Neural cell (in vitro differentiated cells): ENCODE data around the gene GTPBP4. TPM values are rescaled to one million over a fixed set of nuclear protein-coding genes. Genes with fewer than 3 reads are reported as not detected.
"Not testable (repeated sequence)": the region's sequence is repeated elsewhere in the genome, so short reads cannot be mapped to it uniquely, and the experiment has no call there.

Experiments used
- H2AFZ ChIP-seq: fragments of 200-600, 300-800 bp; sonication (generic), shearing (Covaris generic); 2 replicates; pipeline ENCODE4 v1.6.0; 2014; ENCODE audit warnings: low read depth, mild to moderate bottlenecking, antibody characterized with exemption, low read length, moderate library complexity
- H3F3A ChIP-seq: fragments of 200-600 bp; shearing (Covaris generic); 2 replicates; pipeline ENCODE4 v1.6.1; 2016; ENCODE audit warnings: mild to moderate bottlenecking, moderate library complexity, mixed read lengths, antibody characterized with exemption, low read length; ENCODE audit not compliant: insufficient read depth, poor library complexity, severe bottlenecking
- H3K27ac ChIP-seq: fragments of 200-600, 300-800 bp; sonication (generic), shearing (Covaris generic); 2 replicates; pipeline ENCODE4 v1.5.1; 2014; ENCODE audit warnings: mild to moderate bottlenecking, low read length, moderate library complexity
- H3K27me3 ChIP-seq: fragments of 300-800, 200-600 bp; sonication (generic), shearing (Covaris generic); 2 replicates; pipeline ENCODE4 v1.6.0; 2014; ENCODE audit warnings: mild to moderate bottlenecking, low read depth, low read length, moderate library complexity; ENCODE audit not compliant: insufficient read depth
- H3K36me3 ChIP-seq: fragments of 300-800, 200-600 bp; sonication (generic), shearing (Covaris generic); 2 replicates; pipeline ENCODE4 v1.5.1; 2014; ENCODE audit warnings: mild to moderate bottlenecking, antibody characterized with exemption, low read length, moderate library complexity; ENCODE audit not compliant: insufficient read depth
- H3K4me2 ChIP-seq: fragments of 300-800, 200-600 bp; sonication (generic), shearing (Covaris generic); 2 replicates; pipeline ENCODE4 v1.6.0; 2014; ENCODE audit warnings: mild to moderate bottlenecking, low read length
- H3K4me3 ChIP-seq: fragments of 300-800, 200-600 bp; sonication (generic), shearing (Covaris generic); 2 replicates; pipeline ENCODE4 v1.5.1; 2014; ENCODE audit warnings: mild to moderate bottlenecking, low read length, moderate library complexity
- H3K79me2 ChIP-seq: fragments of 200-600 bp; shearing (Covaris generic); replicated peaks from 2 replicates; pipeline ENCODE4 v1.6.0; 2014; ENCODE audit warnings: mild to moderate bottlenecking, low read length, moderate library complexity; ENCODE audit not compliant: insufficient read depth
- H3K9ac ChIP-seq: fragments of 300-800, 200-600 bp; sonication (generic), shearing (Covaris generic); 2 replicates; pipeline ENCODE4 v1.6.1; 2016; ENCODE audit warnings: mild to moderate bottlenecking, low read length, mixed read lengths
- H3K9me2 ChIP-seq: fragments of 200-600 bp; shearing (Covaris generic); 2 replicates; pipeline ENCODE4 v1.6.1; 2016; ENCODE audit warnings: mild to moderate bottlenecking, low read length, mixed read lengths; ENCODE audit not compliant: insufficient read depth
- H3K9me3 ChIP-seq: fragments of 200-600, 300-800 bp; sonication (generic), shearing (Covaris generic); 2 replicates; pipeline ENCODE4 v1.6.1; 2016; ENCODE audit warnings: mild to moderate bottlenecking, mixed run types, low read length, moderate library complexity, mixed read lengths
- H4K20me1 ChIP-seq: fragments of 200-600 bp; shearing (Covaris generic); 2 replicates; pipeline ENCODE4 v1.6.1; 2016; ENCODE audit warnings: mild to moderate bottlenecking, mixed run types; ENCODE audit not compliant: insufficient read depth
- CTCF ChIP-seq: fragments of 450-650 bp; IDR thresholded peaks from 2 replicates; pipeline ENCODE4 v1.5.1; 2014; ENCODE audit warnings: antibody characterized with exemption, mild to moderate bottlenecking, moderate library complexity; ENCODE audit not compliant: poor library complexity, severe bottlenecking
- EP300 ChIP-seq: fragments of 450-650 bp; conservative IDR thresholded peaks from 2 replicates; pipeline ENCODE4 v1.6.1; 2014; ENCODE audit warnings: antibody characterized with exemption, mild to moderate bottlenecking, moderate library complexity; ENCODE audit not compliant: poor library complexity, severe bottlenecking
- EZH2 ChIP-seq: fragments of 200-600, 300-800 bp; shearing (Covaris generic), sonication (generic); IDR thresholded peaks from 2 replicates; pipeline ENCODE4 v1.6.1; 2014; ENCODE audit warnings: antibody characterized with exemption, low read length, borderline replicate concordance, mild to moderate bottlenecking; ENCODE audit not compliant: insufficient read depth, poor library complexity, severe bottlenecking
- MXI1 ChIP-seq: fragments of 450-650 bp; conservative IDR thresholded peaks from 2 replicates; pipeline ENCODE4 v1.6.1; 2014; ENCODE audit warnings: antibody characterized with exemption, mild to moderate bottlenecking; ENCODE audit not compliant: poor library complexity, severe bottlenecking
- POLR2AphosphoS5 ChIP-seq: IDR thresholded peaks from 2 replicates; pipeline ENCODE4 v1.6.1; 2012
- RAD21 ChIP-seq: fragments of 450-650 bp; conservative IDR thresholded peaks from 2 replicates; pipeline ENCODE4 v1.6.1; 2014; ENCODE audit warnings: antibody characterized with exemption, mild to moderate bottlenecking, moderate library complexity
- REST ChIP-seq: IDR thresholded peaks from 2 replicates; pipeline ENCODE4 v1.6.1; 2012; ENCODE audit warnings: borderline replicate concordance
- SMC3 ChIP-seq: fragments of 450-650 bp; conservative IDR thresholded peaks from 2 replicates; pipeline ENCODE4 v1.6.1; 2014; ENCODE audit warnings: antibody characterized with exemption, mild to moderate bottlenecking, moderate library complexity; ENCODE audit not compliant: poor library complexity
- TAF1 ChIP-seq: IDR thresholded peaks from 2 replicates; pipeline ENCODE4 v1.6.1; 2012; ENCODE audit warnings: low read depth
- polyA plus RNA-seq: library from polyadenylated mRNA; depleted of rRNA; stranded (reverse); fragments of >200 nt; gene quantifications from 2 replicates; pipeline ENCODE4 v1.2.3, GENCODE V29; 2014

The GTPBP4 gene
- polyA plus RNA-seq, 1 donor from 2014 or later = 32.7 TPM

- H3K9me3 ChIP-seq = no peaks in the 10 kb centered on the region
- H3K27ac ChIP-seq = no peak overlapping the region
- H3F3A ChIP-seq = no peaks in the 10 kb centered on the region
- no peak overlapping the region for H2AFZ ChIP-seq
- no peaks in the 10 kb centered on the region for H3K9me2 ChIP-seq
- H4K20me1 ChIP-seq = no peaks in the 10 kb centered on the region
- no peak overlapping the region for H3K4me2 ChIP-seq
- H3K9ac ChIP-seq = no peak overlapping the region
- H3K27me3 ChIP-seq = no peaks in the 10 kb centered on the region
- H3K4me3 ChIP-seq = no peak overlapping the region
- peaks cover 5% of the 10 kb centered on the region for H3K36me3 ChIP-seq
- TF ChIP-seq SMC3 = no peak
- TF ChIP-seq RAD21 = no peak
- TF ChIP-seq POLR2AphosphoS5 = no peak
- no peak for TF ChIP-seq MXI1
- no peak for TF ChIP-seq TAF1
- no peak for TF ChIP-seq REST
- TF ChIP-seq EP300 = no peak
- TF ChIP-seq EZH2 = no peak
- TF ChIP-seq CTCF = no peak
- H3K79me2 ChIP-seq = peaks cover 14% of the 10 kb centered on the region
Observed at GRCh38 chr10:1036341-1036791, 48.1 kb downstream of the GTPBP4 start.

- Histone ChIP-seq H3F3A (no peaks in the 10 kb centered on the region), H3K4me3 (no peak overlapping the region), H3K27ac (no peak overlapping the region), H3K9me3 (no peaks in the 10 kb centered on the region), H2AFZ (no peak overlapping the region), H3K9ac (no peak overlapping the region), H3K79me2 (peaks cover 16% of the 10 kb centered on the region), H3K9me2 (no peaks in the 10 kb centered on the region), H3K27me3 (no peaks in the 10 kb centered on the region), H4K20me1 (no peaks in the 10 kb centered on the region), H3K4me2 (no peak overlapping the region), H3K36me3 (peaks cover 6% of the 10 kb centered on the region)
- TF ChIP-seq EP300 (no peak), REST (no peak), SMC3 (no peak), EZH2 (no peak), TAF1 (no peak), POLR2AphosphoS5 (no peak), MXI1 (no peak), RAD21 (no peak), CTCF (no peak)
Observed at GRCh38 chr10:1037098-1037497, 48.9 kb downstream of the GTPBP4 start.

- H3K4me2 ChIP-seq, H2AFZ ChIP-seq, H3K36me3 ChIP-seq, H3K4me3 ChIP-seq, H3K9me2 ChIP-seq, H3K9me3 ChIP-seq, H3F3A ChIP-seq, H3K27ac ChIP-seq, H4K20me1 ChIP-seq, H3K27me3 ChIP-seq, H3K9ac ChIP-seq: not testable (repeated sequence)
- H3K79me2 ChIP-seq = peaks cover 33% of the 10 kb centered on the region
Observed at GRCh38 chr10:1038769-1039168, 50.5 kb downstream of the GTPBP4 start.
